Neural crest cell (in vitro differentiated cells): ENCODE data around the gene MEGF11. TPM values are rescaled to one million over a fixed set of nuclear protein-coding genes. Genes with fewer than 3 reads are reported as not detected.

ENCODE experiments used
- DNase-seq: peaks from one replicate; pipeline ENCODE4 v3.0.0; 2021; ENCODE audit warnings: low read depth, mixed read lengths, low spot score
- H3K27ac Mint-ChIP-seq: one replicate; pipeline ENCODE4 v1.8.0; 2021; ENCODE audit warnings: mild to moderate bottlenecking, mixed read lengths; ENCODE audit not compliant: unreplicated experiment
- H3K27me3 Mint-ChIP-seq: 2 replicates; pipeline ENCODE4 v1.8.0; 2021; ENCODE audit warnings: low read depth, mild to moderate bottlenecking, mixed read lengths
- H3K36me3 Mint-ChIP-seq: 2 replicates; pipeline ENCODE4 v1.8.0; 2021; ENCODE audit warnings: low read depth, mild to moderate bottlenecking, mixed read lengths
- H3K4me1 Mint-ChIP-seq: 2 replicates; pipeline ENCODE4 v1.8.0; 2021; ENCODE audit warnings: mixed read lengths
- H3K4me3 Mint-ChIP-seq: one replicate; pipeline ENCODE4 v1.8.0; 2021; ENCODE audit warnings: mild to moderate bottlenecking, mixed read lengths
- H3K9me3 Mint-ChIP-seq: 2 replicates; pipeline ENCODE4 v1.8.0; 2021; ENCODE audit warnings: mixed read lengths
- CTCF ChIP-seq: fragments of 200-600 bp; sonication (generic); conservative IDR thresholded peaks from 2 replicates; pipeline ENCODE4 v1.5.0; 2021; ENCODE audit warnings: antibody characterized with exemption, mild to moderate bottlenecking
- total RNA-seq: library from RNA; stranded (reverse); gene quantifications from 2 replicates; pipeline ENCODE4 v1.2.1, GENCODE V29; 2021

The MEGF11 gene
- total RNA-seq, 1 donor from 2014 or later: 0.49 TPM

DNA sequence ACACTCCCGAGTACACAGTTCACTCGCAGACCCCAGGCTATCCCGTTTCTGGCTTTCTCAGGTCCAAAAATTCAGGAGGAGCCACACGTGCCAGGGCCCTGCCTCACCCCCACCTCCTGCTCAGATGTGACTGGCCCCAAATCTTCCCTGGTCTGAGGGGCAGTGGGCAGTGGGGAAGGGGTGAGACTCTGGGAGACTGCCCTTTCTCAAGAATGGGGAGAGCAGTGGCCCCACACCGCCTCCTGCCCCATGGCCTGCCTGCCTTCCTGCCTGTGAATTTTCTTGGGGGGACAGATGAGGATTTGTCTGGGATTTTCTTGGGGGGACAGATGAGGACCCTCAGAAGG lies 174.6 kb downstream of the MEGF11 start:
- Mint-ChIP-seq H3K4me3 (no peak overlapping the region), H3K36me3 (no peaks in the 10 kb centered on the region), H3K4me1 (no peaks in the 10 kb centered on the region), H3K27me3 (no peaks in the 10 kb centered on the region), H3K27ac (no peak overlapping the region), H3K9me3 (no peaks in the 10 kb centered on the region)
- DNase-seq: no peak
- no peak for TF ChIP-seq CTCF

- H3K4me3 Mint-ChIP-seq: no peak overlapping the region
- no peak for DNase-seq
- no peaks in the 10 kb centered on the region for H3K36me3 Mint-ChIP-seq
- peaks cover 3% of the 10 kb centered on the region for H3K4me1 Mint-ChIP-seq
- H3K27ac Mint-ChIP-seq: no peak overlapping the region
- H3K27me3 Mint-ChIP-seq: no peaks in the 10 kb centered on the region
- no peaks in the 10 kb centered on the region for H3K9me3 Mint-ChIP-seq
- no peak for TF ChIP-seq CTCF
Measured at GRCh38 chr15:66078196-66078928, 175.2 kb downstream of the MEGF11 start.

- Mint-ChIP-seq H3K36me3 (no peaks in the 10 kb centered on the region), H3K4me3 (no peak overlapping the region), H3K27ac (no peak overlapping the region), H3K27me3 (no peaks in the 10 kb centered on the region), H3K9me3 (no peaks in the 10 kb centered on the region), H3K4me1 (peaks cover 11% of the 10 kb centered on the region)
- no peak for TF ChIP-seq CTCF
- DNase-seq: no peak
Measured at GRCh38 chr15:66077320-66077663, 176.3 kb downstream of the MEGF11 start.

- no peak for DNase-seq
- Mint-ChIP-seq H3K27ac (no peak overlapping the region), H3K9me3 (no peaks in the 10 kb centered on the region), H3K36me3 (no peaks in the 10 kb centered on the region), H3K27me3 (no peaks in the 10 kb centered on the region), H3K4me3 (no peak overlapping the region), H3K4me1 (peaks cover 17% of the 10 kb centered on the region)
- TF ChIP-seq CTCF: no peak
Measured at GRCh38 chr15:66076591-66077319, 176.8 kb downstream of the MEGF11 start.

GRCh38 chr15:66075947-66076346 lies 177.6 kb downstream of the MEGF11 start:
- Mint-ChIP-seq H3K27me3 (no peaks in the 10 kb centered on the region), H3K36me3 (no peaks in the 10 kb centered on the region), H3K4me3 (no peak overlapping the region), H3K4me1 (peaks cover 17% of the 10 kb centered on the region), H3K27ac (no peak overlapping the region), H3K9me3 (no peaks in the 10 kb centered on the region)
- DNase-seq: no peak
- no peak for TF ChIP-seq CTCF
